K562 (cell line): ENCODE results near the gene EEFSEC. TPM values are rescaled to one million over a fixed set of nuclear protein-coding genes. Genes with fewer than 3 reads are reported as not detected.

ENCODE experiments used
- ATAC-seq: fragments of 200-7000 bp; cut with Tn5 transposase; 3 replicates; pipeline ENCODE4 v1.9.1; 2020; ENCODE audit warnings: moderate library complexity
- BruUV-seq: library from RNA; stranded (reverse); fragments of 400-500 nt; replicated peaks from 2 replicates; lab custom pipeline; 2021; lab: Mats Ljungman, UMichigan
- CTCF ChIA-PET: fragments of 300-600 bp; formaldehyde crosslinking; extraction: SDS; loops from one replicate; lab custom pipeline; 2021; ENCODE audit warnings: low intra/inter-chr PET ratio; lab: Yijun Ruan, JAX
- POLR2A ChIA-PET: fragments of 300-600, 350-650 bp; sonication (Branson Sonifier 250); formaldehyde crosslinking; extraction: SDS; loops from one replicate; lab custom pipeline; 2021; ENCODE audit warnings: antibody characterized with exemption, inconsistent platforms; lab: Yijun Ruan, JAX
- DNase-seq, 4 experiments: peaks; one replicate each; pipeline versions ENCODE4 v3.0.0 to v3.0.0-alpha.2; 2011 to 2018; ENCODE audit warnings: low spot score in 3 of 4, mixed read lengths in 3 of 4; ENCODE audit errors: extremely low read depth in 1 of 4
- FAIRE-seq: peaks from 2 replicates; lab custom pipeline; 2011; peaks lifted over from hg19 to GRCh38; lab: Jason Lieb, UNC
- H2AFZ ChIP-seq: 2 replicates; pipeline ENCODE4 v1.6.0; 2011; ENCODE audit warnings: low read depth, low read length, control low read depth, inconsistent platforms
- H3K27ac ChIP-seq: fragments of 200-600 bp; 3 replicates; pipeline ENCODE4 v1.8.0; 2011; ENCODE audit warnings: low read depth, mild to moderate bottlenecking, control low read depth, inconsistent platforms, low read length, moderate library complexity, mixed read lengths; ENCODE audit errors: extremely low read depth
- H3K27me3 ChIP-seq, 2 experiments: fragments of 300-600 bp in 1 of 2; 2 replicates in 1 of 2; 3 replicates in 1 of 2; pipeline versions ENCODE4 v1.6.0 to v1.8.0; 2011; ENCODE audit warnings: inconsistent platforms in 2 of 2, low read length in 2 of 2, mild to moderate bottlenecking in 1 of 2, mixed read lengths in 1 of 2, moderate library complexity in 1 of 2; ENCODE audit not compliant: control insufficient read depth in 2 of 2, insufficient read depth in 2 of 2
- H3K36me3 ChIP-seq: fragments of 300-600 bp; 3 replicates; pipeline ENCODE4 v1.8.0; 2011; ENCODE audit warnings: mild to moderate bottlenecking, low read length, inconsistent platforms; ENCODE audit not compliant: control insufficient read depth, insufficient read depth
- H3K4me1 ChIP-seq, 2 experiments: fragments of 200-600 bp in 1 of 2; replicated peaks in 1 of 2; 2 replicates in 1 of 2; 3 replicates in 1 of 2; pipeline versions ENCODE4 v1.5.1 to v1.8.0; 2011; ENCODE audit warnings: inconsistent platforms in 2 of 2, low read length in 2 of 2, mild to moderate bottlenecking in 1 of 2, mixed read lengths in 1 of 2, moderate library complexity in 1 of 2; ENCODE audit not compliant: control insufficient read depth in 2 of 2, insufficient read depth in 2 of 2
- H3K4me2 ChIP-seq: 2 replicates; pipeline ENCODE4 v1.6.1; 2011; ENCODE audit warnings: low read length, control low read depth, inconsistent platforms, mixed read lengths; ENCODE audit not compliant: insufficient read depth
- H3K4me3 ChIP-seq: fragments of 200-600 bp; sonication (generic), shearing (Covaris generic); 2 replicates; pipeline ENCODE4 v1.5.1; 2016; ENCODE audit warnings: control low read depth, inconsistent platforms
- H3K79me2 ChIP-seq: fragments of 200-600 bp; 3 replicates; pipeline ENCODE4 v1.8.0; 2011; ENCODE audit warnings: low read length, inconsistent platforms; ENCODE audit not compliant: control insufficient read depth, insufficient read depth
- H3K9ac ChIP-seq, 2 experiments: 2 replicates each; pipeline versions ENCODE4 v1.6.0 to v1.6.1; 2011; ENCODE audit warnings: low read depth in 2 of 2, low read length in 2 of 2, control low read depth in 1 of 2, inconsistent platforms in 1 of 2, mild to moderate bottlenecking in 1 of 2, mixed read lengths in 1 of 2; ENCODE audit not compliant: insufficient read depth in 1 of 2
- H3K9me1 ChIP-seq: one replicate; pipeline ENCODE4 v1.6.0; 2011; ENCODE audit warnings: inconsistent platforms, mild to moderate bottlenecking, low read length, moderate library complexity; ENCODE audit not compliant: control insufficient read depth, insufficient read depth
- H3K9me3 ChIP-seq: replicated peaks from 2 replicates; pipeline ENCODE4 v1.5.1; 2011; ENCODE audit warnings: low read depth, low read length, inconsistent platforms; ENCODE audit not compliant: control insufficient read depth, insufficient read depth
- H4K20me1 ChIP-seq: replicated peaks from 2 replicates; pipeline ENCODE4 v1.6.1; 2011; ENCODE audit warnings: low read length, inconsistent platforms, mixed read lengths; ENCODE audit not compliant: control insufficient read depth, insufficient read depth
- COPS2 ChIP-seq: fragments of 450-650 bp; conservative IDR thresholded peaks from 2 replicates; pipeline ENCODE4 v1.6.1; 2016; ENCODE audit warnings: mild to moderate bottlenecking, moderate library complexity
- KDM2B ChIP-seq: fragments of 250-450 bp; sonication (Bioruptor Pico); IDR thresholded peaks from 2 replicates; pipeline ENCODE4 v1.8.0; 2021; ENCODE audit warnings: mild to moderate bottlenecking, moderate library complexity
- NRF1 ChIP-seq, 2 experiments: fragments of 450-650 bp; IDR thresholded peaks in 1 of 2; conservative IDR thresholded peaks in 1 of 2; 2 replicates each; pipeline ENCODE4 v1.6.1; 2014; ENCODE audit warnings: mild to moderate bottlenecking in 2 of 2
- ZNF347 ChIP-seq: fragments of 450-650 bp; formaldehyde crosslinking; IDR thresholded peaks from 2 replicates; pipeline ENCODE4 v1.4.0; 2020; ENCODE audit warnings: low read depth, mild to moderate bottlenecking, moderate library complexity
- WGBS: fragments of 100-300 bp; shearing (Covaris generic); methylation state at CpG from one replicate; pipeline ENCODE4 v1.1.6; 2016; ENCODE audit warnings: low coverage, mixed read lengths; ENCODE audit not compliant: insufficient coverage; ENCODE audit errors: missing lambda C conversion rate; 5-methylcytosine and 5-hydroxymethylcytosine counted together
- in situ Hi-C: fragments of 300-500 bp; cut with MboI; formaldehyde crosslinking; loops from 4 replicates; pipeline ENCODE4 v1.15.0; 2018; ENCODE audit warnings: inconsistent platforms, mixed read lengths
- intact Hi-C: fragments of 100-400 bp; cut with micrococcal nuclease; formaldehyde crosslinking; loops from 2 replicates; pipeline ENCODE4 v1.14.2; 2022
- polyA plus RNA-seq, 8 experiments: library from polyadenylated mRNA; depleted of rRNA in 4 of 8; stranded (reverse) in 5 of 8; unstranded in 3 of 8; fragments of >200 nt; fragmentation: Nextera tagmentation in 2 of 8; fragmentation: Illumina TruSeq in 1 of 8; extraction: Ambion mirVana in 2 of 8; extraction: Trizol in 1 of 8; gene quantifications; 2 replicates each; pipeline versions ENCODE4 v1.2.1 to v1.2.3, GENCODE V29; 2011 to 2014; ENCODE audit warnings: inconsistent platforms in 1 of 8, missing spikeins in 1 of 8
- total RNA-seq, 7 experiments: library from RNA; depleted of rRNA in 6 of 7; stranded (reverse); fragments of >200 nt in 6 of 7; fragmentation: Illumina TruSeq in 2 of 7; extraction: Trizol in 2 of 7; gene quantifications; 2 replicates each; pipeline versions ENCODE4 v1.2.1 to v1.2.3, GENCODE V29; 2011 to 2021; ENCODE audit warnings: low replicate concordance in 1 of 7
- TF ChIP-seq, protein P1 (sequence below): fragments of 250-450 bp; sonication (Bioruptor Pico); IDR thresholded peaks from 2 replicates; pipeline ENCODE4 v1.8.0; 2022; ENCODE audit warnings: inconsistent platforms

The EEFSEC gene
- total and polyA plus RNA-seq, 9 of the 15 experiments (the other 6 are each of a cell fraction or from before 2014, with no cell fraction given) = 0.35 to 11.8 (median 7.7) TPM

DNA sequence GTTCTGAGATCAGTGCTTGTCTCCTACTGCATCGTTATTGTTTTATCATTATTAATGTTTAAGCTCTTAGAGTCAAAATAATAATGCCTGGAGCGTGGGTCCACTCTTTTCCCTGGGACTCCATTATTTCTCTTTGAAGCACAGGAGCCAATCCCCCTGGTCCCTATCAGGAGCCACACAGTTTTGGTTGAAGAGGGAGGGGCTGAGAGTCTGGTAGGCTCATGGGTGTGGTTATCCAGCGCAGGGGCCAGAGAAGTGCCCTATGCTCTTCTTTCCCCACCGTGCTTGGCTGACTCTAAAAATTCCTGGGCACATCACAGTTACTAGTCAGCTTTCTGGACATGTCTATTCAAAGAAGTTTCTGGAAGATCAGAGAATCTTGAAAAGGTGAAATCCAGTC, 191.9 kb downstream of the EEFSEC start:
- H4K20me1 ChIP-seq = no peaks in the 10 kb centered on the region
- TF ChIP-seq NRF1 (conservative IDR thresholded peaks at IDR 0.05 in 1 of 2, IDR thresholded peaks at IDR 0.05 in 1 of 2) (0 out of 4 replicates have a peak, but pooled peaks of 1 of the 2 experiments have one; percentile 10), KDM2B (no peak), ZNF347 (CRISPR knock-in tag) (no peak), COPS2 (no peak)
- TF ChIP-seq, protein P1, sequence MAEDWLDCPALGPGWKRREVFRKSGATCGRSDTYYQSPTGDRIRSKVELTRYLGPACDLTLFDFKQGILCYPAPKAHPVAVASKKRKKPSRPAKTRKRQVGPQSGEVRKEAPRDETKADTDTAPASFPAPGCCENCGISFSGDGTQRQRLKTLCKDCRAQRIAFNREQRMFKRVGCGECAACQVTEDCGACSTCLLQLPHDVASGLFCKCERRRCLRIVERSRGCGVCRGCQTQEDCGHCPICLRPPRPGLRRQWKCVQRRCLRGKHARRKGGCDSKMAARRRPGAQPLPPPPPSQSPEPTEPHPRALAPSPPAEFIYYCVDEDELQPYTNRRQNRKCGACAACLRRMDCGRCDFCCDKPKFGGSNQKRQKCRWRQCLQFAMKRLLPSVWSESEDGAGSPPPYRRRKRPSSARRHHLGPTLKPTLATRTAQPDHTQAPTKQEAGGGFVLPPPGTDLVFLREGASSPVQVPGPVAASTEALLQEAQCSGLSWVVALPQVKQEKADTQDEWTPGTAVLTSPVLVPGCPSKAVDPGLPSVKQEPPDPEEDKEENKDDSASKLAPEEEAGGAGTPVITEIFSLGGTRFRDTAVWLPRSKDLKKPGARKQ (CRISPR knock-in tag) = no peak
- TF ChIP-seq, all 486 proteins: peak for 1
- Histone ChIP-seq H3K36me3 (peaks cover 11% of the 10 kb centered on the region; the same call in 2 of the 3 replicates), H3K4me2 (peak overlapping the region; percentile 28), H2AFZ (peak overlapping the region; percentile 38; the same call in 1 of the 2 replicates), H3K4me3 (no peak overlapping the region), H3K9ac (no peak overlapping the region), H3K4me1 (peaks cover 26 to 47% of the 10 kb centered on the region in 2 experiments), H3K27me3 (no peaks in the 10 kb centered on the region), H3K9me3 (no peaks in the 10 kb centered on the region), H3K9me1 (peaks cover 2% of the 10 kb centered on the region), H3K27ac (no peak overlapping the region; the same call in 2 of the 3 replicates), H3K79me2 (peaks cover 2% of the 10 kb centered on the region; the same call in 1 of the 3 replicates)
- POLR2A ChIA-PET = interaction anchor here (1.4 kb wide), 1 partner anchor 11 kb away, joined by 3 read pairs; no protein-coding TSS in a partner anchor
- BruUV-seq = no TSS peak
- ATAC-seq (peak; percentile 72), FAIRE-seq (peak; percentile 60), DNase-seq (peak; percentile 62 to 67 (median 66))
- 22% methylated on average over 4 of the region's 4 CpGs for WGBS
- CTCF ChIA-PET = no interaction called here
- intact Hi-C loops (no loop called here), in situ Hi-C loops (no loop called here)
